ENCODE data around the gene CYP2B6.

DNA sequence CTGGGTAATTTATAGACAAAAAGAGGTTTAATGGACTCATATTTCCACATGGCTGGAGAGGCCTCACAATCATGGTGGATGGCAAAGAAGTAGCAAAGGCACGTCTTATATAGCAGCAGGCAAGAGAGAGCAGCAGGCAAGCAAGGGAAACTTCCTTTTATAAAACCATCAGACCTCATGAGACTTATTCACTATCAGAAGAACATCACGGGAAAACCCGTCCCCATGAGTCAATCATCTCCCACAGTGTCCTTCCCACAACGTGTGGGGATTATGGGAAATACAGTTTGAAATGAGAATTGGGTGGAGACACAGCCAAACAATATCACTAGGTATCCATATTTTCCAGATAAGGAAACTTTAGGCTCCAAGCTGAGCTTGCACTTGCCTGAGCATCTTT is 9.5 kb upstream of the CYP2B6 start:
- TF ChIP-seq, protein P1, sequence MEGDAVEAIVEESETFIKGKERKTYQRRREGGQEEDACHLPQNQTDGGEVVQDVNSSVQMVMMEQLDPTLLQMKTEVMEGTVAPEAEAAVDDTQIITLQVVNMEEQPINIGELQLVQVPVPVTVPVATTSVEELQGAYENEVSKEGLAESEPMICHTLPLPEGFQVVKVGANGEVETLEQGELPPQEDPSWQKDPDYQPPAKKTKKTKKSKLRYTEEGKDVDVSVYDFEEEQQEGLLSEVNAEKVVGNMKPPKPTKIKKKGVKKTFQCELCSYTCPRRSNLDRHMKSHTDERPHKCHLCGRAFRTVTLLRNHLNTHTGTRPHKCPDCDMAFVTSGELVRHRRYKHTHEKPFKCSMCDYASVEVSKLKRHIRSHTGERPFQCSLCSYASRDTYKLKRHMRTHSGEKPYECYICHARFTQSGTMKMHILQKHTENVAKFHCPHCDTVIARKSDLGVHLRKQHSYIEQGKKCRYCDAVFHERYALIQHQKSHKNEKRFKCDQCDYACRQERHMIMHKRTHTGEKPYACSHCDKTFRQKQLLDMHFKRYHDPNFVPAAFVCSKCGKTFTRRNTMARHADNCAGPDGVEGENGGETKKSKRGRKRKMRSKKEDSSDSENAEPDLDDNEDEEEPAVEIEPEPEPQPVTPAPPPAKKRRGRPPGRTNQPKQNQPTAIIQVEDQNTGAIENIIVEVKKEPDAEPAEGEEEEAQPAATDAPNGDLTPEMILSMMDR (IDR thresholded peaks at IDR 0.05; ENCODE audit: poor library complexity, severe bottlenecking): no peak
- TF ChIP-seq SMC3 (conservative IDR thresholded peaks at IDR 0.05; ENCODE audit: poor library complexity): no peak
- TF ChIP-seq, protein P2, sequence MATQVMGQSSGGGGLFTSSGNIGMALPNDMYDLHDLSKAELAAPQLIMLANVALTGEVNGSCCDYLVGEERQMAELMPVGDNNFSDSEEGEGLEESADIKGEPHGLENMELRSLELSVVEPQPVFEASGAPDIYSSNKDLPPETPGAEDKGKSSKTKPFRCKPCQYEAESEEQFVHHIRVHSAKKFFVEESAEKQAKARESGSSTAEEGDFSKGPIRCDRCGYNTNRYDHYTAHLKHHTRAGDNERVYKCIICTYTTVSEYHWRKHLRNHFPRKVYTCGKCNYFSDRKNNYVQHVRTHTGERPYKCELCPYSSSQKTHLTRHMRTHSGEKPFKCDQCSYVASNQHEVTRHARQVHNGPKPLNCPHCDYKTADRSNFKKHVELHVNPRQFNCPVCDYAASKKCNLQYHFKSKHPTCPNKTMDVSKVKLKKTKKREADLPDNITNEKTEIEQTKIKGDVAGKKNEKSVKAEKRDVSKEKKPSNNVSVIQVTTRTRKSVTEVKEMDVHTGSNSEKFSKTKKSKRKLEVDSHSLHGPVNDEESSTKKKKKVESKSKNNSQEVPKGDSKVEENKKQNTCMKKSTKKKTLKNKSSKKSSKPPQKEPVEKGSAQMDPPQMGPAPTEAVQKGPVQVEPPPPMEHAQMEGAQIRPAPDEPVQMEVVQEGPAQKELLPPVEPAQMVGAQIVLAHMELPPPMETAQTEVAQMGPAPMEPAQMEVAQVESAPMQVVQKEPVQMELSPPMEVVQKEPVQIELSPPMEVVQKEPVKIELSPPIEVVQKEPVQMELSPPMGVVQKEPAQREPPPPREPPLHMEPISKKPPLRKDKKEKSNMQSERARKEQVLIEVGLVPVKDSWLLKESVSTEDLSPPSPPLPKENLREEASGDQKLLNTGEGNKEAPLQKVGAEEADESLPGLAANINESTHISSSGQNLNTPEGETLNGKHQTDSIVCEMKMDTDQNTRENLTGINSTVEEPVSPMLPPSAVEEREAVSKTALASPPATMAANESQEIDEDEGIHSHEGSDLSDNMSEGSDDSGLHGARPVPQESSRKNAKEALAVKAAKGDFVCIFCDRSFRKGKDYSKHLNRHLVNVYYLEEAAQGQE (IDR thresholded peaks at IDR 0.05; ENCODE audit: borderline replicate concordance): no peak
- TF ChIP-seq POLR2AphosphoS5 (IDR thresholded peaks at IDR 0.05): no peak
- TF ChIP-seq TAF1 (IDR thresholded peaks at IDR 0.05; ENCODE audit: low read depth): no peak
- no peak for TF ChIP-seq EZH2 (IDR thresholded peaks at IDR 0.05; ENCODE audit: borderline replicate concordance, insufficient read depth, low read length, poor library complexity, severe bottlenecking)
- TF ChIP-seq EP300 (conservative IDR thresholded peaks at IDR 0.05; ENCODE audit: poor library complexity, severe bottlenecking): no peak
- TF ChIP-seq RAD21 (conservative IDR thresholded peaks at IDR 0.05): no peak
- no peak for TF ChIP-seq MXI1 (conservative IDR thresholded peaks at IDR 0.05; ENCODE audit: poor library complexity, severe bottlenecking)
